Dedifferentiated amniotic fluid mesenchymal stem cell (primary cell): ENCODE data around the gene HSPB8.

Experiments used
- DNase-seq: peaks from one replicate; pipeline ENCODE4 v3.0.0-alpha.2; 2016; ENCODE audit errors: extremely low spot score

The HSPB8 gene

GRCh38 chr12:119178544-119179334, at the start of gene HSPB8:
TSS of gene HSPB8 (plus strand) at chr12:119178931. CDS start at chr12:119179313, 382 bp downstream.
- DNase-seq = no peak

- DNase-seq = no peak
These were observed 48.8 kb upstream of the HSPB8 start for GRCh38 chr12:119129827-119130434.

- DNase-seq = no peak
These were observed 48.2 kb upstream of the HSPB8 start for GRCh38 chr12:119130523-119130922.

GRCh38 chr12:119134284-119135072, 44.3 kb upstream of the HSPB8 start:
- DNase-seq = no peak

- DNase-seq = no peak
These were observed 41.8 kb upstream of the HSPB8 start for GRCh38 chr12:119136811-119137410.

- DNase-seq = no peak
These were observed 39.3 kb upstream of the HSPB8 start for GRCh38 chr12:119139448-119139847.

GRCh38 chr12:119145367-119145766, 33.4 kb upstream of the HSPB8 start:
- no peak for DNase-seq

- DNase-seq = no peak
These were observed 30.8 kb upstream of the HSPB8 start for GRCh38 chr12:119147847-119148448.

GRCh38 chr12:119149270-119149669, 29.5 kb upstream of the HSPB8 start:
- no peak for DNase-seq

- no peak for DNase-seq
These were observed 27.2 kb upstream of the HSPB8 start for GRCh38 chr12:119151445-119152026.

- no peak for DNase-seq
These were observed 25.0 kb upstream of the HSPB8 start for GRCh38 chr12:119153477-119154434.

GRCh38 chr12:119154435-119154818, 24.3 kb upstream of the HSPB8 start:
- no peak for DNase-seq

- no peak for DNase-seq
These were observed 22.2 kb upstream of the HSPB8 start for GRCh38 chr12:119156401-119157044.

- no peak for DNase-seq
These were observed 21.2 kb upstream of the HSPB8 start for GRCh38 chr12:119157528-119157927.

GRCh38 chr12:119157978-119158377, 20.8 kb upstream of the HSPB8 start:
- DNase-seq = no peak

GRCh38 chr12:119158402-119158801, 20.3 kb upstream of the HSPB8 start:
- DNase-seq = no peak

GRCh38 chr12:119159844-119160243, 18.9 kb upstream of the HSPB8 start:
- DNase-seq = no peak

- DNase-seq = no peak
These were observed 10.8 kb upstream of the HSPB8 start for GRCh38 chr12:119167902-119168301.

- no peak for DNase-seq
These were observed 10.0 kb upstream of the HSPB8 start for GRCh38 chr12:119168721-119169120.

- no peak for DNase-seq
These were observed 9.6 kb upstream of the HSPB8 start for GRCh38 chr12:119169150-119169549.
